ENCODE data around the gene CDH23. TPM values are rescaled to one million over a fixed set of nuclear protein-coding genes. Genes with fewer than 3 reads are reported as not detected.

The CDH23 gene
- total and polyA plus RNA-seq, 10 of the 15 experiments (the other 5 are each of a cell fraction or from before 2014, with no cell fraction given), result 0.09 to 0.40 (median 0.15) TPM; not detected in 1

DNA sequence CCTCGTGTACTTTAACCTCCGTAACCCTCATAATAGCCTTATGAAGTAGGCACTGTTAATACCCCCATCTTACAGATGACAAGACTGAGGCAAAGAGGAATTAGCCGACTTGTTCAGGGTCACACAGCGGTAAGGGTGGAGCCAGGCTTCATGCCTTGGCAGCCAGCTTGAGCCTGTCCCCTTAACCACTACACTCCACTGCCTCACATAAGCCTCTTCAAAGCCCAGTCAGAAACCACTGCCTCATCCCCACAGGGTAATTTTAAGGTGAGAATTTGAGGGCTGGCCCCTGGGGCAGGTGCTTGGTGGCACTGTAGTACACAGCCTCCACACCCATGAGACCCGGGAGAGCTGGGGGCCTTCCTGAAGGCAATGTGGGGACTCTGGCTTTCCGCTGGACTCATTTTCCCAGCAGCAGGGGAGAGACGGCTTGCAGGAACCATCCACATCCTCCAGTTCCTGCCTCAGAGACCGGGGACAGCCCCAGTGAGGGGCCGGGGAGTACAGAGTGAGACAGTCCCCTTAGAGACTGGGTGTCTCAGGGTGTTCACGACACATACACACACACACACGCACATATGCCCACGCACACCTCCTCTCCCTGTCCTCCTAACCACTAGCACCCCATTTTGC lies 330.5 kb downstream of the CDH23 start (continued):
- TF ChIP-seq, protein P1, sequence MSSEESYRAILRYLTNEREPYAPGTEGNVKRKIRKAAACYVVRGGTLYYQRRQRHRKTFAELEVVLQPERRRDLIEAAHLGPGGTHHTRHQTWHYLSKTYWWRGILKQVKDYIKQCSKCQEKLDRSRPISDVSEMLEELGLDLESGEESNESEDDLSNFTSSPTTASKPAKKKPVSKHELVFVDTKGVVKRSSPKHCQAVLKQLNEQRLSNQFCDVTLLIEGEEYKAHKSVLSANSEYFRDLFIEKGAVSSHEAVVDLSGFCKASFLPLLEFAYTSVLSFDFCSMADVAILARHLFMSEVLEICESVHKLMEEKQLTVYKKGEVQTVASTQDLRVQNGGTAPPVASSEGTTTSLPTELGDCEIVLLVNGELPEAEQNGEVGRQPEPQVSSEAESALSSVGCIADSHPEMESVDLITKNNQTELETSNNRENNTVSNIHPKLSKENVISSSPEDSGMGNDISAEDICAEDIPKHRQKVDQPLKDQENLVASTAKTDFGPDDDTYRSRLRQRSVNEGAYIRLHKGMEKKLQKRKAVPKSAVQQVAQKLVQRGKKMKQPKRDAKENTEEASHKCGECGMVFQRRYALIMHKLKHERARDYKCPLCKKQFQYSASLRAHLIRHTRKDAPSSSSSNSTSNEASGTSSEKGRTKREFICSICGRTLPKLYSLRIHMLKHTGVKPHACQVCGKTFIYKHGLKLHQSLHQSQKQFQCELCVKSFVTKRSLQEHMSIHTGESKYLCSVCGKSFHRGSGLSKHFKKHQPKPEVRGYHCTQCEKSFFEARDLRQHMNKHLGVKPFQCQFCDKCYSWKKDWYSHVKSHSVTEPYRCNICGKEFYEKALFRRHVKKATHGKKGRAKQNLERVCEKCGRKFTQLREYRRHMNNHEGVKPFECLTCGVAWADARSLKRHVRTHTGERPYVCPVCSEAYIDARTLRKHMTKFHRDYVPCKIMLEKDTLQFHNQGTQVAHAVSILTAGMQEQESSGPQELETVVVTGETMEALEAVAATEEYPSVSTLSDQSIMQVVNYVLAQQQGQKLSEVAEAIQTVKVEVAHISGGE (CRISPR knock-in tag; IDR thresholded peaks at IDR 0.05), result no peak
- TF ChIP-seq, protein P2, sequence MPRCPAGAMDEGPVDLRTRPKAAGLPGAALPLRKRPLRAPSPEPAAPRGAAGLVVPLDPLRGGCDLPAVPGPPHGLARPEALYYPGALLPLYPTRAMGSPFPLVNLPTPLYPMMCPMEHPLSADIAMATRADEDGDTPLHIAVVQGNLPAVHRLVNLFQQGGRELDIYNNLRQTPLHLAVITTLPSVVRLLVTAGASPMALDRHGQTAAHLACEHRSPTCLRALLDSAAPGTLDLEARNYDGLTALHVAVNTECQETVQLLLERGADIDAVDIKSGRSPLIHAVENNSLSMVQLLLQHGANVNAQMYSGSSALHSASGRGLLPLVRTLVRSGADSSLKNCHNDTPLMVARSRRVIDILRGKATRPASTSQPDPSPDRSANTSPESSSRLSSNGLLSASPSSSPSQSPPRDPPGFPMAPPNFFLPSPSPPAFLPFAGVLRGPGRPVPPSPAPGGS (IDR thresholded peaks at IDR 0.05; ENCODE audit: borderline replicate concordance, insufficient read depth, low read depth, low read length, poor library complexity, severe bottlenecking), result peak; percentile 56
- TF ChIP-seq, protein P3, sequence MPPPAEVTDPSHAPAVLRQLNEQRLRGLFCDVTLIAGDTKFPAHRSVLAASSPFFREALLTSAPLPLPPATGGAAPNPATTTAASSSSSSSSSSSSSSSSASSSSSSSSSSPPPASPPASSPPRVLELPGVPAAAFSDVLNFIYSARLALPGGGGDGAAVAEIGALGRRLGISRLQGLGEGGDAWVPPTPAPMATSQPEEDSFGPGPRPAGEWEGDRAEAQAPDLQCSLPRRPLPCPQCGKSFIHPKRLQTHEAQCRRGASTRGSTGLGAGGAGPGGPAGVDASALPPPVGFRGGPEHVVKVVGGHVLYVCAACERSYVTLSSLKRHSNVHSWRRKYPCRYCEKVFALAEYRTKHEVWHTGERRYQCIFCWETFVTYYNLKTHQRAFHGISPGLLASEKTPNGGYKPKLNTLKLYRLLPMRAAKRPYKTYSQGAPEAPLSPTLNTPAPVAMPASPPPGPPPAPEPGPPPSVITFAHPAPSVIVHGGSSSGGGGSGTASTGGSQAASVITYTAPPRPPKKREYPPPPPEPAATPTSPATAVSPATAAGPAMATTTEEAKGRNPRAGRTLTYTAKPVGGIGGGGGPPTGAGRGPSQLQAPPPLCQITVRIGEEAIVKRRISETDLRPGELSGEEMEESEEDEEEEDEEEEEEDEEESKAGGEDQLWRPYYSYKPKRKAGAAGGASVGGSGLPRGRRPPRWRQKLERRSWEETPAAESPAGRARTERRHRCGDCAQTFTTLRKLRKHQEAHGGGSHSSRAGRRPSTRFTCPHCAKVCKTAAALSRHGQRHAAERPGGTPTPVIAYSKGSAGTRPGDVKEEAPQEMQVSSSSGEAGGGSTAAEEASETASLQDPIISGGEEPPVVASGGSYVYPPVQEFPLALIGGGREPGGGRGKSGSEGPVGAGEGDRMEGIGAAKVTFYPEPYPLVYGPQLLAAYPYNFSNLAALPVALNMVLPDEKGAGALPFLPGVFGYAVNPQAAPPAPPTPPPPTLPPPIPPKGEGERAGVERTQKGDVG (CRISPR knock-in tag; IDR thresholded peaks at IDR 0.05), result no peak
- TF ChIP-seq BCL11A (IDR thresholded peaks at IDR 0.05; ENCODE audit: low read depth, low read length), result no peak
- TF ChIP-seq SIN3A (IDR thresholded peaks at IDR 0.05; ENCODE audit: low read depth, low read length), result no peak
- no peak for TF ChIP-seq FOXK2 (IDR thresholded peaks at IDR 0.05)
- no peak for TF ChIP-seq SMAD1 (IDR thresholded peaks at IDR 0.05; ENCODE audit: low read depth, partially characterized antibody)
- TF ChIP-seq WRNIP1 (IDR thresholded peaks at IDR 0.05; ENCODE audit: borderline replicate concordance, low read depth, low read length), result no peak
- peak; percentile 22 to 41; a peak in 2 of 4 replicates for TF ChIP-seq IKZF2 (IDR thresholded peaks at IDR 0.05)
- TF ChIP-seq HDGF (IDR thresholded peaks at IDR 0.05), result peak; percentile 76; the same call in 1 of the 2 replicates
- TF ChIP-seq, protein P4, sequence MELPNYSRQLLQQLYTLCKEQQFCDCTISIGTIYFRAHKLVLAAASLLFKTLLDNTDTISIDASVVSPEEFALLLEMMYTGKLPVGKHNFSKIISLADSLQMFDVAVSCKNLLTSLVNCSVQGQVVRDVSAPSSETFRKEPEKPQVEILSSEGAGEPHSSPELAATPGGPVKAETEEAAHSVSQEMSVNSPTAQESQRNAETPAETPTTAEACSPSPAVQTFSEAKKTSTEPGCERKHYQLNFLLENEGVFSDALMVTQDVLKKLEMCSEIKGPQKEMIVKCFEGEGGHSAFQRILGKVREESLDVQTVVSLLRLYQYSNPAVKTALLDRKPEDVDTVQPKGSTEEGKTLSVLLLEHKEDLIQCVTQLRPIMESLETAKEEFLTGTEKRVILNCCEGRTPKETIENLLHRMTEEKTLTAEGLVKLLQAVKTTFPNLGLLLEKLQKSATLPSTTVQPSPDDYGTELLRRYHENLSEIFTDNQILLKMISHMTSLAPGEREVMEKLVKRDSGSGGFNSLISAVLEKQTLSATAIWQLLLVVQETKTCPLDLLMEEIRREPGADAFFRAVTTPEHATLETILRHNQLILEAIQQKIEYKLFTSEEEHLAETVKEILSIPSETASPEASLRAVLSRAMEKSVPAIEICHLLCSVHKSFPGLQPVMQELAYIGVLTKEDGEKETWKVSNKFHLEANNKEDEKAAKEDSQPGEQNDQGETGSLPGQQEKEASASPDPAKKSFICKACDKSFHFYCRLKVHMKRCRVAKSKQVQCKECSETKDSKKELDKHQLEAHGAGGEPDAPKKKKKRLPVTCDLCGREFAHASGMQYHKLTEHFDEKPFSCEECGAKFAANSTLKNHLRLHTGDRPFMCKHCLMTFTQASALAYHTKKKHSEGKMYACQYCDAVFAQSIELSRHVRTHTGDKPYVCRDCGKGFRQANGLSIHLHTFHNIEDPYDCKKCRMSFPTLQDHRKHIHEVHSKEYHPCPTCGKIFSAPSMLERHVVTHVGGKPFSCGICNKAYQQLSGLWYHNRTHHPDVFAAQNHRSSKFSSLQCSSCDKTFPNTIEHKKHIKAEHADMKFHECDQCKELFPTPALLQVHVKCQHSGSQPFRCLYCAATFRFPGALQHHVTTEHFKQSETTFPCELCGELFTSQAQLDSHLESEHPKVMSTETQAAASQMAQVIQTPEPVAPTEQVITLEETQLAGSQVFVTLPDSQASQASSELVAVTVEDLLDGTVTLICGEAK (IDR thresholded peaks at IDR 0.05; ENCODE audit: borderline replicate concordance), result no peak
- TF ChIP-seq MXI1 (IDR thresholded peaks at IDR 0.05; ENCODE audit: low read depth, low read length), result no peak

Data from GM12878 (cell line).